Measurements from ENCODE around the gene MAGIX.

GRCh38 chrX:49165901-49166881 is 3.6 kb downstream of the MAGIX start:
- no peak for TF ChIP-seq CTCF (IDR thresholded peaks at IDR 0.05)
- peak; percentile 27 to 47 for TF ChIP-seq POLR2AphosphoS5 (IDR thresholded peaks at IDR 0.05; ENCODE audit: insufficient read depth in 1 of 2, low read depth in 1 of 2)
